A375 (cell line): ENCODE results near the gene CDC42EP1. TPM values are rescaled to one million over a fixed set of nuclear protein-coding genes. Genes with fewer than 3 reads are reported as not detected.

ENCODE experiments used
- small RNA-seq: library from RNA; depleted of rRNA; stranded (forward); fragments of <200 nt; gene quantifications from one replicate; pipeline ENCODE3, GENCODE V24; 2014
- total RNA-seq: library from RNA; depleted of rRNA; stranded (reverse); fragments of >200 nt; shearing (Covaris generic); gene quantifications from 2 replicates; pipeline ENCODE4 v1.2.3, GENCODE V29; 2014; rRNA removed

The CDC42EP1 gene, protein sequence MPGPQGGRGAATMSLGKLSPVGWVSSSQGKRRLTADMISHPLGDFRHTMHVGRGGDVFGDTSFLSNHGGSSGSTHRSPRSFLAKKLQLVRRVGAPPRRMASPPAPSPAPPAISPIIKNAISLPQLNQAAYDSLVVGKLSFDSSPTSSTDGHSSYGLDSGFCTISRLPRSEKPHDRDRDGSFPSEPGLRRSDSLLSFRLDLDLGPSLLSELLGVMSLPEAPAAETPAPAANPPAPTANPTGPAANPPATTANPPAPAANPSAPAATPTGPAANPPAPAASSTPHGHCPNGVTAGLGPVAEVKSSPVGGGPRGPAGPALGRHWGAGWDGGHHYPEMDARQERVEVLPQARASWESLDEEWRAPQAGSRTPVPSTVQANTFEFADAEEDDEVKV
- 7.6 and 10.9 TPM in 2 replicates for total RNA-seq

DNA sequence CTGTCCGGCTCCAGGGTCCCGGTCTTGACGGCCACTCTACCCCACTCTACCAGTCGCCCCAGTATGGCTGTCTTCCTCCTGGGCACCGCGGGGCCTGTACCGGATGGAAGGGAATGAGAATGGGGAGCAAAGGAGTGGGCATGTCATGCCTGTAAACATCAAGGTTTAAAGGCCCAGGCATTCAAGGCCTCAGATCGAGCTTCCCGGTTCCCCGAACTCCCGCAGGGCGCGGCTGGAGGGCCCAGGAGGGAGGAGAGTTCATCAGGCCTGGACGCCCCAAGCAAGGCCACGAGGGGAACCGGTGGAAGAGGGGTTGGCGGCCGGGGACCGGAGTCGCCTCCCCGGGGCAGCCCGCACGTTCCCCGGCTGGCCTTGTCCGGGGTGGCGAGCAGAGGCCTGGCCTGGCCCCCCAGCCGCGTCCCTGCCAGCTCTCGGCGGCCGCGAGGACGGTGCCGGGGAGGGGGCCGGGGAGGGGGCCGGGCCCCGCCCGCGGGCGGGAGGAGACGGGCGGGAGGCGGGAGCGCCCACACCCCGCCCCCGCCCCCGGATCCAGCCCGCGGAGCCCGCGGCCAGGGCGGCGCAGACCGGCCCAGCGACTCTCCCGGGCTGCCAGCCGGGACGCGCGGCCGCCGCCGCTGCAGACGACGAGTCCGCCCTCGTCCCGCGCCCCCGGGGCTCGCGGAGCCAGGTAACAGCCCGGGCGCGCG, at the start of gene CDC42EP1:
CDC42EP1 (plus strand) TSS at position 580 of the 707 bp plus-strand sequence. CDS start 5,870 bp downstream, outside the sequence.

DNA sequence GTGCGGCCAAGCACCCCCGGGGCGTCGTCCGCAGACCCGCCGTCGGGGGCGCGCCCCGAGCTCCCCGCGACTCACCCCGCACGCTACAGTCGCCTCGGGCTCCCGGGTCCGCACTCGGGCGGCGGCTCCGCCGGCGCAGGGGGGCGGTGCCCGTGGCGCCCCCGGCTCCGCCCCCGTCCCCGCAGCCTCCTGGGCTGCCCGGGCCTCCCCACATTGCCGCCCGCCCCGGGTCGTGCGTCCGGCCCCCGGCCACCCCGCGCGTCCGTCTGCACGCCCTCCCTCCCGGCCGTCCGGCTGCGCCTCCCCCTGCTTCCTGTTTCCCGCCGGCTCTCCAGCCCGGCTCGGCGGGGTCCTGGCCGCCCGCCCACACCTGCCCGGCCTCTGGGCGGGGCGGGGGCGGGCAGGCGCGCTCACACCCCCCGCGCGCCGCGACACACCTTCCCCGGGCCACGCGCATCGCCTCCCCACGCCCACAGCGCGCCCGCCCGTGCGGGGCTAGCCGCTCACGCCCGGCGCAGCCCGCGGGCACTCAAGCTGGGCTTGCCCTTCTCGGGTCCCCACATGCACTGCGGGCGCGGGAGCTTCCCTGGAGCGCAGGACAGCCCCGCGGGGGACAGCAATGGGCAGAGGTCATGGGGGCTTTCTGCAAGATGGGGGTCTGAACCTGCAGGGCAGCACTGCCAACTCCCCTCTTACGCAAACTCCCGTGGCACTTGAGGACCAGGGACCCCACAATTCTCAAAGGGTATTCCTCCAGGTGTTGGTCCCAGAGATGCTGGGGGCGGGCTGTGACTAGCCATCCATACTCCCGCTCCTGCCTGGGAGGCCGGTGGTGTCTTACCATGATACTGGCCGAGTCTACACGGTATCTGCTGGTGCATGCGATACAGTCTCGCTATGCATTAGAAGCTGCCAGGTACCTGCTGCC, 40.7 kb upstream of the CDC42EP1 start, which contains the start of gene CARD10:
CARD10 (minus strand) TSS at position 148 of the 928 bp plus-strand sequence. CDS start 215 bp downstream, outside the sequence.

DNA sequence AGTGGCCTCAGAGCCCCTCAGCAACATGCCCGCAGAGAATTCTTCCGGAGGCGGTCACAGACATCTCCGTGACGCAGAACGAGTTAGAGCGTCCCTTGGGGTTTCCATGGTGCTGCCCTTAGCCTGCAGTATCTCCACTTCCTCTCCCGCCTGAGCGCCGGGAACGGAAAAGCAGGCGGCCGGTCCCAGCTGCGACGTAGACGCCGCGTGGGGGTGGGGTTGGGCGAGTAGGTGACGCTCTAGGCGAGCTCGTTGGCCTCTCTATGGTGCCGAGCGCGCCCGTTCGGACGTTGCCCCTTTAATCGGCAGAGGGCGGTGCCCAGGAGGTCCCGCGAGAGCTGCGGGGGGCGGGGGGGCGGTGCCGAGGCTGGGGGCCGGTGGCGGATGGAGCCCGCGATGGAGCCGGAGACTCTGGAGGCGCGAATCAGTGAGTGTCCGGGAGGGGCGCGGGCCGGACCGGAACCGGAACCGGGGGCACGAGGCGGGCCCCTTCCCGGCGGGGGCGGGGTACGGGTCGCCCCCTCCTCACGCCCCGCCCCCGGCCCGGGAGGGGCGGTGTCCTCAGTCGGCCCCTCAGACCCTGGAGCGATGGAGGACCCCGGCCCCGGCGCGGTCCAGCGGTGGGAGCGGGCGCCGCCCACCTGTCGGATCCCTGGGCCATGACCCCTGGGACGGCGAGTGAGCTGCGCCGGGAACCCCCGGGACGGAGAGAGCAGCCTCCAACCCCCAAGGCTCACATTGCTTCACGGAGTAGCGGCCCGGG, 48.4 kb downstream of the CDC42EP1 start, which contains the start of gene GGA1:
GGA1 (plus strand) TSS at position 358 of the 763 bp plus-strand sequence; CDS start at position 385, 27 bp downstream.

Small RNA genes lying within 50 kb of the gene (small RNA-seq; reads per million reads assigned to genes)
- not detected for gene RF00017

Other genes starting within 250 kb of the CDC42EP1 start
- 0.13 and 0.30 TPM in 2 replicates for gene ELFN2, start 133.0 kb upstream of the CDC42EP1 start, total RNA-seq
- 2.0 and 2.5 TPM in 2 replicates for gene MFNG, start 74.1 kb upstream of the CDC42EP1 start, total RNA-seq
- 35.8 and 36.7 TPM in 2 replicates for gene CARD10, start 41.1 kb upstream of the CDC42EP1 start, total RNA-seq
- gene LGALS2, start 19.6 kb downstream of the CDC42EP1 start, total RNA-seq: not detected in 2 replicates
- gene GGA1, start 48.4 kb downstream of the CDC42EP1 start, total RNA-seq: 73.5 and 73.7 TPM in 2 replicates
- gene SH3BP1, start 79.2 kb downstream of the CDC42EP1 start, total RNA-seq: 11.0 and 14.9 TPM in 2 replicates
- gene PDXP, start 98.2 kb downstream of the CDC42EP1 start, total RNA-seq: 29.7 and 30.5 TPM in 2 replicates
- 1,695 and 1,774 TPM in 2 replicates for gene LGALS1, start 115.2 kb downstream of the CDC42EP1 start, total RNA-seq
- 52.5 and 60.5 TPM in 2 replicates for gene NOL12, start 125.9 kb downstream of the CDC42EP1 start, total RNA-seq
- gene TRIOBP, start 136.6 kb downstream of the CDC42EP1 start, total RNA-seq: 114 and 118 TPM in 2 replicates
- gene GCAT, start 247.5 kb downstream of the CDC42EP1 start, total RNA-seq: 14.6 and 17.4 TPM in 2 replicates